HUDEP-2 (cell line): Measurements from ENCODE around the gene BACE2.
"Not testable (repeated sequence)": the region's sequence is repeated elsewhere in the genome, so short reads cannot be mapped to it uniquely, and the experiment has no call there.

ENCODE experiments used
- DNase-seq, 76 experiments: peaks; one replicate each; lab custom pipeline; 2025; ENCODE audit not compliant: unreplicated experiment in 76 of 76; lab: John Stamatoyannopoulos, UW

The BACE2 gene

GRCh38 chr21:41258617-41259016 is 90.7 kb downstream of the BACE2 start:
- no peak for DNase-seq

- DNase-seq = no peak
Observed at GRCh38 chr21:41260428-41260827, 92.5 kb downstream of the BACE2 start.

GRCh38 chr21:41267346-41267745 is 99.4 kb downstream of the BACE2 start:
- no peak for DNase-seq

GRCh38 chr21:41269535-41269934 is 101.6 kb downstream of the BACE2 start:
- no peak for DNase-seq

GRCh38 chr21:41277196-41277595 is 109.2 kb downstream of the BACE2 start:
- no peak for DNase-seq

- no peak for DNase-seq
Observed at GRCh38 chr21:41277846-41278245, 109.9 kb downstream of the BACE2 start.

- DNase-seq = no peak
Observed at GRCh38 chr21:41280115-41280919, 112.4 kb downstream of the BACE2 start.

- DNase-seq = no peak
Observed at GRCh38 chr21:41282412-41282811, 114.5 kb downstream of the BACE2 start.

- peak in 32 of 76 experiments; percentile 2 to 69 (median 30) for DNase-seq
Observed at GRCh38 chr21:41283211-41283818, 115.4 kb downstream of the BACE2 start.

GRCh38 chr21:41289431-41289830 is 121.5 kb downstream of the BACE2 start:
- DNase-seq = no peak

- DNase-seq = no peak
Observed at GRCh38 chr21:41290106-41290799, 122.3 kb downstream of the BACE2 start.

GRCh38 chr21:41294548-41295231 is 126.7 kb downstream of the BACE2 start:
- no peak for DNase-seq

GRCh38 chr21:41295721-41296254 is 127.8 kb downstream of the BACE2 start:
- no peak for DNase-seq

GRCh38 chr21:41302976-41303375 is 135.0 kb downstream of the BACE2 start:
- DNase-seq = no peak

GRCh38 chr21:41304068-41304720 is 136.2 kb downstream of the BACE2 start:
- no peak for DNase-seq

GRCh38 chr21:41307219-41307618 is 139.3 kb downstream of the BACE2 start:
- no peak for DNase-seq

- DNase-seq = not testable (repeated sequence)
Observed at GRCh38 chr21:41313285-41314164, 145.6 kb downstream of the BACE2 start.

- no peak for DNase-seq
Observed at GRCh38 chr21:41315726-41316125, 147.8 kb downstream of the BACE2 start.
